Retina (tissue), 1 donor: ENCODE measurements around the gene MACROD2.

Experiments
- DNase-seq: peaks from one replicate; pipeline ENCODE4 v3.0.0-alpha.2; 2016

The MACROD2 gene

DNA sequence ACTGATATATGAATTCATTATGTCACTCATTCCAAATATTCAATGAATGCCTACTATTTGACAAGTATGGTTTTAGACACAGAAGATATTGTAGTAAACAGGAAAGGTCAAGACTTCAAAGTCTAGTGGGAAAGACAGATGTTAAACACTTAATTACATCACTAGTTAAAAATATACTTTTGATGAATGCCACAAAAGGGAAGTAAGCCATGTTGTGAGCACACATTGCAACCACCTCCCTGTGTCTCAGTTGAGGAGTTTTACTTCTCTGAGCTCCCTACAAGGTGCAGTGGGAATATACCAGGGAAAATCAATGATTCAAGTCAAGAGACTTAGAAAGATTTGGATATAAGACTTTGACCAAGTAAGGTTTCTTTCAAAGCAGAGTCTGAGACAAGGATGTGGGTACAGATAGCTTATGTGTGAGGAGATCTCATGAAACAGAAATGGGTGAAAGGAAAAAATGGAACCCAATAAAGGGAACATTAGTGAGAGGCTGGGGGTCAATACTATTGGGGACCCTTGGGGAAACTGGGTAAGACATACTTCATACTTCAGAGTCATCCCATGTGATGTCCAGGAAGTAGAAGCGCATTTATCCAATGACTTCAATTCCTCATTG, 2074.2 kb downstream of the MACROD2 start:
- DNase-seq: no peak

DNA sequence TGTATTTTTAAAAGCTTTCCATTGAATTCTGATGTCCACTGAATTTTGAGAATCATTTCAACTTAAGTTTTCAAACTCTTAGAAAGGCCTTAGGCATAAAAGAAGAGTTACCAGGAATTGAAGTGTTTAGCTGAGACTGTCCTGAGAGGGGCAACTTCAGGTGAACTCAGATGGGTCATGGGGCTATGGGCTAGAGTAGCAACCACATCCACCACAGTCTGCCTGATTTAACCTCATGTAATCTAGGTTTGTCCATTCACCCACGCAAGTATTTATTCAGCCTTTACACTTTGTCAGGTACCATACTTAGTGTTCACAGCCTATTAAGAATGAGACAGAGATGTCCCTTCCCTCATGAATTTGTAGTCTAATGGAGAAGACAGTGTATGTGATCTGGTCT, 2076.9 kb downstream of the MACROD2 start:
- no peak for DNase-seq

DNA sequence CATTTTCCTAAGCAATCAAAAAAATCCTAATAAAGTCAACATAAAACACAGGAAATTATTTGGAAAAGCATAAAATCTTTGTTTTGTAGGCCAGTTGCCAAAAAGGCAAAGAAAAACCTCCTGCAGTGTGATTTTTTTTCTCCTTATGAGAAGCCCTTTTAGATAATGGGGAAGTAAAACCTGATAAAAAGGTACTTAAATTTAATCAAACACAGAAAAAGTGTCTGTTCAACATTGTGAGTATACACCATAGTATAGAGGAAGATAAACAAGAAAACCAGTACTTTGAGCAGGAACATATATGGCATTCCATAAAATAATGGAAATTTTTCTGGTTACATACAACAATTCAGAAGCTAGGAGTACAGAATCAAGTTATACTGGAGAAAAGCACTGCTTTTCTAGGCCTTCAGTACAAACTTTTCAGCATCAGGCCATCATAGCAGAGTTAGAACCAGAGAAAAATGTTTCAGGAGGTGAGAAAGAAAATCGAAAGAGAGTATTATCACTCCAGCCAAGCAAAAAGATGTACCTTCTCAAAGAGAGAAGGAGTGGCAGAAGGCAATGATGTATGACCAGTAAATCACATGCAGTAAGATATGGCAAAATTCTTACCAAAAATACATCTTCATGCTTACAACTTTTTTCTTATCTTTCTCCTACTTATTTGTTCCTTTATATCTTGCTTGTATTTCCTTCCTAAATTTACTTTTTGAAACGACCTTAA, 2083.0 kb downstream of the MACROD2 start:
- DNase-seq: no peak

DNA sequence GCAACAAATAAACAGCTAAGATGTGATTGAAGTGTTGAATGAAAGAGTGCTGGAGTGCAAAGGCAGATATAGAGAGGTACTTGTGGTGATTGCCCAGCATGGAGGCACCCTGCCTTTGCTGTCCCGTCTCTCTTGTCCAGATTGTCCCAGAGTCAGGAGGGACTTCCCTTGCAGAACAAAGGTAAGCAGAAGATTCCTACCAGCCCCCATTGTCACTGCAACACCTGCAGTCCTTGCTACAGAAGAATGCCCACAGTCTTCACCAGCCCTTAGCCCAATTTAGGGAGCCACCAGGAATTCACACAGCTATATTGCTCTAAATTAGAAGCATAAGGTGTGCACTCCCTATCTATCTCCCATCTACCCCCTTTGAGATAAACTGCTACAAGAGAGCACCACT, 2086.1 kb downstream of the MACROD2 start:
- no peak for DNase-seq

DNA sequence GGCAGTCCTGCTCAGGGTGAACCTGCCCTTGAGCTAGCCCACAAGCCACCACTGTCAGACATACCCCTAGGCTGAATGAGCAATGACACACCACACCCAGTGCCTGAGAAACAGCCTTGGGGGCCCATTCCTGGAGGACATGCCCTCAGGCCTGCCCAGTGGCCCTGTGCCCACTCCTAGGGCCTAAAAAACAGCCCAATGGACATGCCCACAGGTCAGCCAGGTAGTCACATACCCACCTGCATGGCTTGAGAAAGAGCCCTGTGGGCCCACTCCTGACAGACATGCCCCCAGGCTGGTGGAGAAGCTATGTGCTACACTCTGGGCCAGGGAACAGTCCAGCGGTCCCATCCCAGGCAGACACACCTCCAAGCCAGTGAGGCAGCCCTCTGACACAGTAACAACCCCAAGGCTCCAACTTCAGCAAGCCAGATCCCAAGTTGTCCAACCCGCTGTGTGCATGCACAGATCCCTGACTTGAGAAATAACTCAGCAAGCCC, 2086.8 kb downstream of the MACROD2 start:
- no peak for DNase-seq

DNA sequence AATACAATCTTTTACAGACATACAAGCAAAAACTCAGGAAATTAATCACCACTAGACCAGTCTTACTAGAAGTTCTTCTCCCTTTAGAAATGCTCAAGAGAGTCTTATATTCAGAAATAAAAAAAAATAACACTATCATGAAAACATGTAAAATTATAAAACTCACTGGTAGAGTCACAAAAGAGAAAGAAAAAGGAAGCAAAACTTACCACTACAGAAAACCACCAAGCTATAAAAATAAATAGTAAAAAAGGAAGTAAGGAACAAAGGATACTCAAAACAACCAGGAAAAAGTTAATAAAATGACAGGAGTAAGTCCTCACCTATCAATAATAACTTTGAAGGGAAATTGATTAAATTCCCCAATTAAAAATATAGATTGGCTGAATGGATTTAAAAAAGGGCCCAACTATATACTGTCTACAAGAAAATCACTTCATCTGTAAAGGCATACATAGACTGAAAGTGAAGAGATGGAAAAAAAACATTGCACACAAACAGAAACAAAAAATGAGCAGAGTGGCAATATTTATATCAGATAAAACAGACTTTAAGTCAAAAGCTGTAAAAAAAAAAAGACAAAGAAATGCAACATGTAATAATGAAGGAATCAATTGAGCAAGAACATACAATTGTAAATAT, 2088.4 kb downstream of the MACROD2 start:
- no peak for DNase-seq

DNA sequence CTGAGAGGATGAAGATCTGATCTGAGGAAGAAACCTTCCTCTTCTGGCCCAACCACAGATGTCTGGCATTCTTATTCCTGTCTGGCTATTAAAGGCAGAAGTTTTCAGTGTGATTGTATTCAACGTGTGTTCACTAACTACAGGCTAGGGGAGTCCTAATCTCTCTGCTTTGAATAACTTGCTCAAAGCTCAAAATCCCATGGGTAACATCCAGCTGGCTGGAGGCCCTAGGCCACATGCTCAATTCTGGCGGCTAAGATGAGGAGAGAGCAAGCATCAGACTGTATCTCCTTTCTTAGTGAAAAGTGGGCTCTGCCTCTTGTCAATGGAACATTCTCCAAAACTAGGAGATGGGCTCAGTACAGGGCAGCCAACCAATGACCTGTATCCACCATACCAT, 2099.9 kb downstream of the MACROD2 start:
- DNase-seq: no peak

DNA sequence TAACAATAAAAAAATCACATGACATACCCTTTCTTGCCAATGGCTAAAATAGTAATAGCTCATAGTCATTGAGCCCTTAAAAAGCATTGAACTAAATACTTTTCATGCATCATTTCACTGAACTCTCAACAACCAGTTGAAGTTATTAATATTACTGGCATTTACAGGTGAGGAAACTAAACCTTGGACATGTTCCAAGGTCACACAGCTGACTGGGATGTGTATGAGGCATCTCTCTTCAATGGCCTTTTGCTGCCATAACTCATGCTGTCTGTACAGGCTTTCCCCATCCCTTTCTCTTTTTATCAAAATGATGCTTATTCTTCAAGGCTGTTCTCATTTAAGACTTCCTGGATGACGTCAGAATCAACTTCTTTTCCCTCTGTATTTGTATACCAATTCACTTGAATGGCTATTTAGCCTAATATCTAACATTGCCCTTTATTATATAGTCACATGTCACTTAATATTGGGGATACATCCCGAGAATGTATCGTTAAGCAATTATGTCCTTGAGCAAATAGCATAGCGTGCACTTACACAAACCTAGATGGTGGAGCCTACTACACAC, 2101.5 kb downstream of the MACROD2 start:
- DNase-seq: no peak

DNA sequence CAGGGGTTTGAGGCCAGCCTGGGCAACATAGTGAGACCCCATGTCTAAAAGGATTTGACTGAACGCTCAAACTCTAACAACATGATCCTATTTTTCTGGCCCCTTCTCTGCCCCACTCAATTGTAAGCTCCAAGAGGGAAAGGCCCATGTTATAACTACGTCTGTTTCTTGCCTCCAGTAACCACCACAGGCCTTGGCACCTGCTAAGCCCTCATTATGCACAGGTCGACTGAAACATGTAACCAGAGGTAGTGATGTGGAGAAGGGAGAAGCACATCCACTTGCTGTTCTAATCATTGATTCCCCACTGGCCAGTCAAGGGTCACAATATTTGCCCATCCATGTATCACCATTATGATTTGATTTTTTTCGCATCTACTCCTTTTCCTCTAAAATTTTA, 2102.5 kb downstream of the MACROD2 start:
- DNase-seq: no peak

DNA sequence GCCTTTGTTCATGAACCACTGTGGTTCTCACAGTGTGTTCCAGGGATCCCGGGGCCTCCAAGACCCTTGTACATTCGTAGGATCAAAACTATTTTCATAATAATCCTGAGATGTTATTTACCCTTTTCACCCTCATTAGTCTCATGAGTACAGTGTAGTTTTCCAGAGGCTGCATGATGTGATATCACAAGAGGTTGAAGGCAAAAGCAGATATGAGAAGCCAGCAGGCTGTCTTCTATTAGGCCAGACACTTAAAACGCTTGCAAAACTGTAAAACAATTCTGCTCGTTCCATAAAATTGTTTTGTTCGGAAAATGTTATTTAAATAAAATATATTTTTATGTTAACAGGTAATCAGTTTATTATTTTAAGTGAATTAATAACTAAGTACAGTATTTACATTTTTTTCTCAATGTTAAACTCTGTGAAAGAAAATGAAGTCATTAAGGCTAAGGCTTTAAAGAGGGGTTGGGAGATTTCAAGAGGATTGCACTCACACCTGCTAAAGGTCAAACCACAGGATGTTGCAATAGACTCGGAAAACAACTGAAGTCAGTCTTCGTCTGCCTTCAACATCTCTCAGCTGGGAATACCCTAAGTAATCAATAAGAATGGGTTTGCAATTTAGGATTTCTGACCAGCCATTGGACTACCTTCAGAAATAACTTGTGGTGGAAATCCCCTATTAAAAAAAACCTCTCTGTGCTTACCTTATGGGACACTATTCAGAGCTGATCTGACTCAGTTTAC, 2103.7 kb downstream of the MACROD2 start:
- DNase-seq: no peak

DNA sequence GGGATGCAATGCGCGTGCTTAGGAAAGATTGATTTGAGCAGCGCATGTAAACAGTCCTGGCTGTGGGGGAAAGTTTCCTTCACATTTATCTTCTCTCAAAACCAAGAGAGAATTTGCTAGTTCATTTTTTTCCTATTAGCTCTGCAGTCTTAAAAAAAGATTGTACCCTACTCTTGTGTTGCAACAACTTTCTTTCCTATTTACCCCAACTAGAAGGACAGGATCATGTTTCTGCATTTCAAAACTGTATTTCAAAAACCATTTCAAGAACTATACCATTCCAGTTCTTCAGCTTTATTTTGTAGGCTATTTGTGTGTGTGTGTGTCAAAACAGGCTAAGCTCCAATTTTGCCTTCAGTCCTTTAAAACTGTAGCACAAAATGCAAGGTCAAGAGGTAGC, 2104.8 kb downstream of the MACROD2 start:
- DNase-seq: no peak

DNA sequence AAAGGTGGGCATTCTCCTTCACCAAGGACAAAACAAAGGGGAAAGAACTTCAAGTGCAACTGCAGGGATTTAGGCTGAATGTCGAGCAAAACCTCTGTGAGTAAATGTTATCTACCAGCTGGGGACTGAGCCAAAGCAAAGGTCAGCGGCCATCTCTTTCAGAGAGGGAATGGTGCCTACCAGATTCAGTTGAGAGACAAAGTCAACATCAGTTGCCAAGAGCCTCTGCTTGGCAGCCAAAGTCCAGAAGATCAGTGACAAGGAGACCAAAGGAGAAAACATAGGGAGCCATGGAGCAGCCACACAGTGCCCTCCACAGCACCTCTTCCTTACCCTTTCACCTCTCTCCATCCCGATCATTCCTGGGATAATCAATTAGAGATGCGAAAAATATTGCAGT, 2105.5 kb downstream of the MACROD2 start:
- DNase-seq: no peak
